ENCODE results near the gene MRPL46.

MRPL46 gene

GRCh38 chr15:88467073-88467934 lies at the start of gene MRPL46, which contains the start of gene MRPS11:
TSS of gene MRPL46 (minus strand) at chr15:88467388. CDS start at chr15:88467377, 11 bp downstream.
TSS of gene MRPS11 (plus strand) at chr15:88467708. CDS start at chr15:88467718, 10 bp downstream.
- DNase-seq, result peak; percentile 91

GRCh38 chr15:88513195-88513594 lies 46.0 kb upstream of the MRPL46 start:
- DNase-seq, result no peak

- no peak for DNase-seq
Measured at GRCh38 chr15:88512601-88513000, 45.4 kb upstream of the MRPL46 start.

DNA sequence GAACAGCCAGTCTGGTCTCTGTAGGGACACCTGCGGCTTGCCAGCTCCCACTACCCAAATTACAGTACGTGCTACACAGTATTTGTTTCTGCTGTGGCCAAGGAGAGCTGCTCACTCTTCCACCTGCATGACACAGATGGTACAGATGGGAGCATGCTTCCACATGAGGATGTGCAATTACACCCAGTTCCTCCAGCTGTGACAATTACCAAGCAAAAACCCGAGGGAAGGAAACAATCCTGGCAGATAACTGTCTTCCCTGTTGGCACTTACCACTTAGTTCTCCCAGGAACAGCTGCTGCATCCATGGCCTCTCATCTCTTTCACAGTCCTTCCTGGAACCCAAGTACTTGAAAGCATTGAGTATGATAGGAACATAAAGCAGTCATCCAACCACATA lies 44.9 kb upstream of the MRPL46 start:
- DNase-seq, result no peak

DNA sequence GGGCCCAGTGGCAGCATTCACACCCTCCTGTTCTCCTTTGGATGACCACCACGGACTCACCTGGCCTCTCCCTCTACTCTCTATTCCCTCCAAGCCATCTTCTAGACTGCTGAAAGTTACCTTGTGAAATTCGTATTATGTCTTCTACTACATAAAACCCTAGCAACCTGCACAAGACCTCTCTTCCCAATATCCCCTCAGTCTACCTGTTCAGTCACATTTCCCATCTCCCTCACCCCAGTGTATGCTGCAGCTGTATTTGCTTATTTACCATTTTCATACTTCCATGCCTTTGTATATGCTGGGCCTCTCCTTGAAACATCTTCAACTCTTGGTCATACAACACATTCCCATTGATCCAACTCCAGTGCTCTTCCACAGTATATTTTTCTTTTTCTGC lies 44.0 kb upstream of the MRPL46 start:
- no peak for DNase-seq

DNA sequence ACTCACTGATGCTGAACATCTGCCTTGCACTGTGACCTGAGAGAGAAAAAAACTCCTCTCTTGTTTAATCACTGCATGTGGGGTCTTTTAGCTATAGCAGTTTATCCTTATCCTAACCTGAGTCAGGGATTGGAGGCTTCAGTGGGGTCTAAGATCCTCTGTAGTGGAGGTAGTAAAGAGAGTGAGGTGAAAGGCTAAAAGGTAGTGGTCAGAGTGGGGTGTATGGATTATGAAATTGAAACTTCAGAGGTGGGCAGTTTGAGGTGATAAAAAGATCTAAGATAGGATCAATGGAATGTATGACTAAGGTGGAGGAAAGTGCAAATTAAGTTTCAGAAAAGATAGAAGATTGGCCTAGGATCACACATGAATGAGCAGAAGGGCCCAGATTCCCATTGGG lies 42.8 kb upstream of the MRPL46 start:
- no peak for DNase-seq

DNA sequence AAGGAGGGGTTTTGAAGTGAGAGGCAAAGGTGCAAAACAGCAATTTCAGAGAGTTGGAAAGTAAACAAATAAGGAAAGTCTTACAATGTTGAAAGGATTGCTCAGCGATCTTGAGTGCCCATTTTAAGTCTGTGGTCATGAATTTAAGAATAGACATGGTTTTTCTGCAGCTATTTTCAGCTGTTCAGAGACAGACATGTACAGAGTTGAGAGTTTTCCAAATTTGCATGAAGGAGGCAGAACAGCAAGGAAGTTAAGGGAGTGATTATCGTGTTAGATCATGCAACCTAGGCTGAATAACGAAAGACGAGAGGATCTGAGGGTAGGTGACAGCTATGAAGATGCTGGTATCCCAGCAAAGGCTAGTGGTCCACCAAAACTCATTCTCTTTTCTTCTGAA lies 42.1 kb upstream of the MRPL46 start:
- DNase-seq, result no peak

- DNase-seq, result no peak
Measured at GRCh38 chr15:88506628-88507027, 39.4 kb upstream of the MRPL46 start.

DNA sequence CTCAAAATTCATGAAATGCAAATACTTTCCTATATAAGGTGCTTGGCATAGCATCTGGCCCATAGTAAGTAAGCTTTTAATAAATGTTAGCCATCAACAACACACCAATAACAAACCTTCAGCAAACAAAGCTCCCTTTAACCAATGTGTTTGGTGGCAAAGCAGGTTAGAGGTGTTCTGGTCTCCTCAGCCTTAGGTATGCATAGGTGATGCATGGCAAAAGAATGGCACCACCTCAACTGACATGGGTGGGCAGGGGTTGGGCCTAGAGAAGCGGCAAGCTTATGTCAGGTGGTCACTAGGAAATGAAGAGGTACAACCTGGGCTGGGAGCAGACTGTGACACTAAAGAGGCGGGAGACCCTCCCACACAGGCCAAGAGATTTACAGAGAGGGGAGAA lies 38.5 kb upstream of the MRPL46 start:
- DNase-seq, result no peak

DNA sequence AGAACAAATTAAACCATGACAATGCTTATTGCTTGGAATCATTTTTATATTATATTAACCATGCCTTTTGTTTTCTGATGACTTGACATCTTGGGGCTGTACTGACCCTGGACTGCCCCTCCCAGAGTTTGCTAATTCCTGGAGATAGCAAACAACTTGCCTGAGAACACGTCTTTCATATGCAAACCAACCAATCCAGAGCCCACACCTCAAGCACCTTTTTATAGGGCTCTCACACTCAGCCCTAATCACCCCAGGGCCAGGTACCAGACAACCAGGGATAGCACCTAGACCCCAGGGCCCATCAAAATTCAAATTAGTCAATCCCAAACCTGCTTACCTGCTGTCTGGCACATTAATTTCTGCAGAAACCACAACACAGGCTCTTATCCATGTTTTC lies 37.3 kb upstream of the MRPL46 start:
- no peak for DNase-seq

DNA sequence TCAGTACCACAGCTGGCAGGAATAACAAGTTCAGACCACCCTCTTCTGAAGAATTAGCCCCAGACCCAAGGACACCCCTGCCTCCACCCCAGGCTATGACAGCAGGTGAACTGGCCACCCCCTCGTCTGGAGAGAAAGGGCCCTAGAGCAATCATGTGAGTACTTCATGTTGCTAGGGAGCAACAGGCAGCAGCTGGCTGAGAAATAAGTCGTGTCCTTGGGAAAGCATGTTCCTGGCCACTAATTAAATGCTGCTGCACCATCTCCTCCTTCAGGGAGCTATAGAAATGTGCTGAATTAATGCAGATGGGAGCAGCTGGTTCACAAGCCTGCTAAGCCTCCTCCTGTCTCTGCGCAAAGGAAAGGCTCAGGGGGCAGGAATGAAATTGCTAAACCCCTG lies 31.8 kb upstream of the MRPL46 start:
- DNase-seq, result no peak

DNA sequence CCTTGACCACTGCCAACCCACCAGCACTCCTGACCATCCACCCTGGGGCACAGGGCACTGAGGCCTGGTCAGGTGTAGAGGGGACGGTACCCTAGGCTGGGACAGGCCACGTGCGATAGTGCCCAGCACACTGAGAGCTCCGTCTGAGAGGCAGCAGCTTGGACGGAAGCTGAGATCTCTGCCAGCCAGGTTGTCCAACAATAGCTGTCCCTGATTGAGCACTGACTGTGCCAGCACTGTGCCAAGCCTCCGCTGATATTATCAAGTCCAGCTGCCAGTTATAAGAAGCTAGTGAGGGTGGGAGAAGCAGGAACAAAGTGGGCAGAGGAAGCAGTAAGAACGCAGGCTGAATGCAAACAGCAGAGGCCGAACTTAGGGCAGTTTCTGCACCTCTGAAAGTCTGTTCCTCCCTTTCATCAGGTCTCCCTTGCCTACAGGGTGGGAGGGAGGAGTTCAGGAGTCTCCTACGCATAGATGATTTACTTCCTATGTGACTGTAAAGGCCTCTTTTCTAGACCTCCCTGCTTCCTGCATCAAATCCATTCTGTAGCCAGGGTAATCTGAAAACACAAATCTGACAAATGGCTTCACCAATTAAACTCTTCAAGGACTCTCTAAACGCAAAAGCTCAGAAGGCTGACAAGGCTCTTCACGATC lies 30.0 kb upstream of the MRPL46 start:
- DNase-seq, result no peak

- no peak for DNase-seq
Measured at GRCh38 chr15:88493844-88494243, 26.7 kb upstream of the MRPL46 start.

DNA sequence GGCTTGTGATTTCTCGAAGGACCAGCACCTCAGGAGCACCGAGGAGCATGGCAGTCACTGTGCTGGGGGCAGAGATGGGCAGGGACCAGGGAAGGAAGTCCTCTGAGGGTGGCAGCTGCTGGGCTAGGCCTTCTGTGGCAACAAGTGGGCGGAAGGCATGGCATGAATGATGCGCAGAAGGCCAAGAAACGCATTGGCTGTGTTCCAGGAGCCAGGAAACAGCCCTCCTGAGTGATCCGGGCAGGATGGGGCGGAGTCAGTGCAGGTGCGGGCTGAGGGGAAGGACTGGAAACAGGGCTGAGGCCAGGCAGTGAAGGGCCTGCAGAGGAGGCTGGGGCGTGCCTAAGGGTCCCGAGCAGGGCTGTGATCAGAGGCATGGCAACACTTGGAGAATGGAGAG lies 24.0 kb upstream of the MRPL46 start:
- DNase-seq, result no peak

DNA sequence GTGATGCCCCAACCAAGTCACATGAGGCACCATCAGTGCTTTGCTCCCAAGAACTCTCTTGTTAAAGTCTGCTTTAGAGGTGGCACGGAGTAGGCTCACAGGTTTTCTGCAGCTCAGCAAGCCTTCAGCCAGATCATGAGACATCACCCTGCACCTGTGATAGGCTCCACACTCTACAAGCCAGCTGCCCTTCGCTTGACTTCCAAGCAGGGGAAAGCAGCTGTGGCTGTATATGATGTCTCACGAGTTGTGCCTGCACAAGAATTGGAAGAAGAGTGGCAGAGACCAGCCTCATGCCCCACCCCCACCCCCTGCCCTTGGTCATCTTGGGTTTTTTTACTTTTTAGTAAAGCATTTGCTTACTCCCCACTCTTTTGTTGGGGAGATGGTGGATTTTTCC lies 22.8 kb upstream of the MRPL46 start:
- DNase-seq, result no peak

GRCh38 chr15:88489321-88489720 lies 22.1 kb upstream of the MRPL46 start:
- DNase-seq, result no peak

DNA sequence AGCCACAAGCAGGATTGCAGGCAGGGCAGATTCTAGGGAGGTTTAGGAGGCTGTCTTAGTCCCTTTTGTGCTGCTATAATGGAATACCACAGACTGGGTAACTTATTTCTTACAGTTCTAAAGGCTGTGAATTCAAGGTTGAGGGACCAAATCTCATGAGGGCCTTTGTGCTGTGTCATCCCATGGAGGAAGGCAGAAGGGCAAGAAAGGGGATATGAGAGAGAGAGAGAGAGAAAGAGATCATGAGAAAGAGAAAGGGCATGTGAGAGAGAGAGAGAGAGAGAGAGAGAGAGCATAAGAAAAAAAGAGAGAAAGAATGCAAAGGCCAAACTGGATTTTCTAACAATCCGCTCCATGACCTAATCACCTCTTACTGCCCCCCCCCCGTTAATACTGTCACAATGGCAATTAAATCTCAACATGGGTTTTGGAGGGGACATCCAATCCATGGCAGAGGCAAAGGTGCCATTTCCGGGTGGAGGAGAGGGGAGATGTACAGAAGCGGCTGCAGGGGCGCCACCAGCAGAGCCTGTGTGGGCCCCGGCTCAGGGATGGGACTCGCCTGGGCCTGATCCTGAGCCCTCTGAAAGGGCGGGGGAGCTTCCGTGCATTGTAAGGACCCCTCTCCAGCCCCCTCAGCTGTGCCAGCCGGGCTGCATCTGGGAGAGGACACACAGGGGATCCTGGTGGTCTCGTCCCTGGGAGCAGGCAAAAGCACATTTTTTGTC lies 20.8 kb upstream of the MRPL46 start:
- DNase-seq, result no peak

DNA sequence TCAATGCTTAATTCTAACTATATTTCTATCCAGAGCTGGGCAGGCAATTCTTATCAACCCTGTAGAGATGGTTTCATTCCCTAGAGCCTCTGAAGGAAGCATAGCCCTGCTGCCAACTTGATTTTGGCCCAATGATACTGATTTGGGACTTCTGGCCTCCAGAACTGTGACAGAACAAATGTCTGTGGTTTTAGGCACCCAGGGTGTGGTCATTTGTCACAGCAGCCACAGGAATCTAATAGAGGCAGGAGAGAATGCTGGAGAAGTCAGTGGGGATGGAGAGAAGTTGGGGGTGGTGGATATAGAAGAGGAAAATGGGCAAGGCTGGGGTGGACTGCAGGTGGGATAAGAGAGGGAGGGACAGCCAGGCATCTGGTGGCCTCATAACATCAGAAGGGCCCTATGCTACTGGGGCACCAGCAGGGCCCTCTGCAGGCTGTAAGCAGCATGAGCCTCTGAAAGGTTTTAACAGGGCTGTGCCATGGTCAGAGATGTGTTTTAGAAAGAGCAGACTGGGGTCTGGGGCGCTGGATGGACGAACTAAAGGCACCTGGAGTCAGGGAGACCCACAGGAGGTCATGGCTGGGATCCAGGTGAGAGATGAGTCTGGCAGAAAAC lies 20.1 kb upstream of the MRPL46 start:
- no peak for DNase-seq

GRCh38 chr15:88484682-88485331 lies 17.6 kb upstream of the MRPL46 start:
- DNase-seq, result no peak

GRCh38 chr15:88482263-88482662 lies 15.1 kb upstream of the MRPL46 start:
- DNase-seq, result no peak

- DNase-seq, result no peak
Measured at GRCh38 chr15:88480981-88481380, 13.8 kb upstream of the MRPL46 start.

GRCh38 chr15:88479169-88479568 lies 12.0 kb upstream of the MRPL46 start:
- no peak for DNase-seq

DNA sequence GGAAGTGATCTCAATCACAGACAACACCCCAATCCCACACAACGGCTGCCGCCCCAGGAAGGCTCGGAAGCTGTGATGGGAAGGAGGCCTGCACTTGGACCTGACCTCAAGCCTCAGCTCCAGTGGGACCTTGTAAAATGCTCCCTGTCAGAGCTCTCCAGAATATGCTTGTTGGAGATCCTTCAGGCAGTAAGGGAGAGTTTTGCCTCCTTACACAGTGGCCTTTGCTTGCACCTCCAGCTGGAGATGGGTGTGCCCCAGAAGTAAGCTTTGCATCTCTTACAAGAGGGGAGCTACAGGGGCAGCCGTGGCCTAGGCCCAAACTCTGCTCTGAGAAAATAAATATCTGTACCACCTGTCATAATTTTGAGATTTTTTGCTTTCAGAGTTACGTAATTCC lies 10.7 kb upstream of the MRPL46 start:
- no peak for DNase-seq
